Gastroesophageal sphincter (tissue), 3 donors: ENCODE measurements around the gene NEK3.
"Not testable (repeated sequence)": the region's sequence is repeated elsewhere in the genome, so short reads cannot be mapped to it uniquely, and the experiment has no call there.

Experiments used
- CTCF ChIP-seq, 4 experiments: fragments of 200-600 bp in 2 of 4; fragments of 450-650 bp in 2 of 4; sonication (generic) in 1 of 4; IDR thresholded peaks; one replicate each; pipeline ENCODE4 v1.5.1; 2017 to 2019; ENCODE audit warnings: antibody characterized with exemption in 4 of 4, mild to moderate bottlenecking in 2 of 4, moderate library complexity in 2 of 4
- EP300 ChIP-seq: sonication (generic); formaldehyde crosslinking; IDR thresholded peaks from one replicate; pipeline ENCODE4 v1.6.1; 2017; ENCODE audit warnings: antibody characterized with exemption, mild to moderate bottlenecking
- POLR2AphosphoS5 ChIP-seq: sonication (generic); formaldehyde crosslinking; IDR thresholded peaks from one replicate; pipeline ENCODE4 v1.6.1; 2017; ENCODE audit warnings: antibody characterized with exemption

GRCh38 chr13:52181316-52181954 lies 22.0 kb upstream of the NEK3 start:
- TF ChIP-seq CTCF (IDR thresholded peaks at IDR 0.05); EP300; POLR2AphosphoS5: not testable (repeated sequence)
